T-helper 2 cell treated with Interferon-gamma antibody and Interleukin-4, amounts not matched to agents 100 ng/mL and 5 ng/mL, for 36 hours (primary cell): ENCODE measurements around the gene ELL. TPM values are rescaled to one million over a fixed set of nuclear protein-coding genes. Genes with fewer than 3 reads are reported as not detected.

Experiments
- intact Hi-C: fragments of 100-400 bp; cut with micrococcal nuclease; formaldehyde crosslinking; loops from one replicate; pipeline ENCODE4 v1.15.1; 2023
- total RNA-seq: library from RNA; stranded (reverse); gene quantifications from 2 replicates; pipeline ENCODE4 v1.2.3, GENCODE V29; 2022

Gene ELL
- total RNA-seq, 1 donor from 2014 or later, result 23.3 TPM

- intact Hi-C loops, result no loop called here
Measured at GRCh38 chr19:18473003-18473705, 48.7 kb downstream of the ELL start.

DNA sequence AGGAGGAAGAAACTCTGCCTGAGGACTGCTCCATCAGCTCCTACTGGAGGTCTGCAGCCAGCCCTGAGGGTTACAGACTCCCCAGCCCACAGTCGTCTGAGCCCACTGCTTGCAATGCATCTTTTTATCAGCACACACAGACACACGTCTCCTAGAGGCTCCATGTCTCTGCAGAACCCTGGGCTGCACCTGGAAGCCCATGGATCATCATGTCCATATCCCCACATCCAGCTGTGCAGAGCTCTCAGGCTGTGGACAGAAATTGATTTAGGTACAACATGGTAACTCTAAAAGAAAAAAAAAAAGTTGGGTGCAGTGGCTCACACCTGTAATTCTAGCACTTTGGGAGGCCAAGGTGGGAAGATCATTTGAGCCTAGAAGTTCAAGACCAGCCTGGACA, 51.1 kb downstream of the ELL start:
- intact Hi-C loops, result no loop called here

DNA sequence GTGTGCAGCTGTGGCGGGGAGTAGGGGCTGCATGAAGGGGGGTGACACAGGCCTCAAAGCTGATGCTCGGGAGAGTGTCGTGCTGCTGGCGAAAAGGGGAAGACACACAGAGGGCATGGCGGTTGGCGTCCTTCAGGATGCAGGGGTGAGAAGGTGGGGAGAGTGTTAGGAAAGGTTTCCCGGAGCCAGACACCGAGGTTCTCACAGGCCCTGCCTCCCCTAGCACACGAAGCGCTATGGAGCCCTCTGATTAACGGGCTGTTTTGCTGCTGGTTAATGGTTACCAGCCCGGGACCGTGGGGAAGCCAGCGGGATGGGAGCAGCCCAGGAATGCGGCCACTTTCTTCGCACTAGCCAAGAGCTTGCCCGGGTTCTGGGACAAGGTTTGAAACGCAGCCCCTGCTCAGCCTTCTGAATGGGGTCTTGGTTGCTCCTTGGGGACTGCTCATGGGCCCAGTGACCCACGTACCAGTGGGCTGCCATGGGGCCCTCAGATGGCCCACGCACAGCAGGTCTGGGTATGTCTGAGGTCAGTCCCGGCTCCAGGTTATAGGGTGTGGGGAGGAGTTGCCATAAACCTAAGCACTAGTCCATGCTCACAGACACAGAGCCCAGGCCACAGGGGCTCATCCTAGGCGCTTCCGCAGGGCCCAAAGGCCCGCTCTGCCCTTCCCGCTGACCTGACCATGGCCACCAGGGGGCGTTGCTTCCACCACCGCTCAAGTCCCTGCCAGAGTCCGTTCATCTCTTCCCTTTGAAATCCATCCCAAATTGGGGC, 52.6 kb downstream of the ELL start:
- intact Hi-C loops, result loop anchor here (5.0 kb wide), 2 partner anchors 53 to 118 kb away; partner anchors contain the start of genes ELL and REX1BD

DNA sequence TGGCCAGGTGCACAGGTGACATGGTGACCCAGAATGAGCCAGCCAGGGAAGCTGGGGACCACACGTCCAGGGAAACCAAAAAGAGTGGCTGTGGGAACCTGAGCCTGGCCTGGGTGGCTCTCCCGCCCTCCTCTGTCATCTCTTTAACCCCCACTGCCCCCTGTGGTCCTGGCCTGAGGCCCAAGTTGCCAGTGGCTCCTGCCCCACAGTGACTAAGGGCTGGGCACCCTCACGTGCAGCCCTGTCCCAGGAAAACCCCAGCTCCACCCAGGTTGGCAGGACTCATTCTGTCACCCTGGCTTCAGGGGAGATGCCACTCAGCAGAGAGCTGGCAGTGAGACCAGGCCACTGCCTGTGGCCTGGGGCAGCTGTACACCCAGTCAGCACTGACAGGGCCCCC, 53.4 kb downstream of the ELL start:
- intact Hi-C loops, result loop anchor here (5.0 kb wide), 2 partner anchors 54 to 119 kb away; partner anchors contain the start of genes ELL and REX1BD

DNA sequence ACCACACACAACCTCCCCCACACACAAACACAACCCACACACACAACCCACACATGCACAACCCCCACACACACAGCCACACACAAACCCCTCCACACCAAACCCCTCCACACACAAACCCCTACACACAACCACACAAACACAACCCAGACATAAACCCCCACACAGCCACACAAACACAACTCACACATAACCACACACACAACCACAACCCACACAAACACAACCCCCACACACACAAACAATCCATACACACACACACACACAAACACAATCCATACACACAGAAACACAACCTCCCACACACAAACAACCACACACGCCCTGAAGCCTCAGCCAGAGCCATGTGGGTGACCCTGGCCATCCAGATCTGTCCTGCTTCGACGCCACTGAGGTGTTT, 53.9 kb downstream of the ELL start:
- intact Hi-C loops, result loop anchor here (5.0 kb wide), 2 partner anchors 54 to 119 kb away; partner anchors contain the start of genes ELL and REX1BD

DNA sequence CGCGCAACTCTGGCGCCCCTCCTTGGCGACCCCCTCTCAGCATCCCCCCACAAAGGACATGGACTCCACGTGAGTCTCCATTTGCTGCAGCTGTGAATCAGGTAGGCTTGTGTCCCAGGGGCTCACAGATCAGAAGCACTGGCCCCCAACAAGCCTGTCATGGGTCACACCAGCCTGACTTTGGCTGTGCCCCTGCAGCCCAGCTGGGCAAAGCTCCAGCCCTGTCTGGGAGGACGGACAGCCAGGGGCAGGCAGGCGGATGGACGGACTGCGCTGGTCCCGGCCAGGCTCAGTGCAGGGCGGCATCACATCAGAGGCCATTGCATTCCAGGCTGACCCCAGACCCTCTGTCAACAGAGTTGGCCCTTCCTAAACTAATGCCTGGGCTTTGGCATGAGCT, 55.5 kb downstream of the ELL start:
- intact Hi-C loops, result loop anchor here (5.0 kb wide), 2 partner anchors 56 to 121 kb away; partner anchors contain the start of genes ELL and REX1BD

DNA sequence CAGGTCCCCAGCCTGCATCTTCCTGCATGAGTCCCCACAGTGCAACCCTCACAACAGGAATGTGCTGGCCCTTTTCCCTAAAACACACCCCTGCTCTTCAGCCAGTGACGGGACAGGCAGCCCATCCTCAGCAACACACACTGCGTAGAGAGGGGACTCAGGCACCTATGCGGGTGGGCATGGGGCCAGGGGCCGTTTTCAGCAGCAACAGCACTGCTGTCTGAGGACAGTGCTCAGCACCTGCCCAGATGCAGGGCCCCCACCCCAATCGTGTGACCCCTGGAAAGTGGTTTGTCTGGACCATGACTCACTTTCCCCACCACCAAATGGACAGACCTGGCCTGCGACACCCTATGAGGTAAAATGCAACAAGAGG, 55.9 kb downstream of the ELL start:
- intact Hi-C loops, result loop anchor here (5.0 kb wide), 2 partner anchors 56 to 121 kb away; partner anchors contain the start of genes ELL and REX1BD

GRCh38 chr19:18465214-18465963, 56.5 kb downstream of the ELL start:
- intact Hi-C loops, result loop anchor here (5.0 kb wide), 2 partner anchors 57 to 122 kb away; partner anchors contain the start of genes ELL and REX1BD

DNA sequence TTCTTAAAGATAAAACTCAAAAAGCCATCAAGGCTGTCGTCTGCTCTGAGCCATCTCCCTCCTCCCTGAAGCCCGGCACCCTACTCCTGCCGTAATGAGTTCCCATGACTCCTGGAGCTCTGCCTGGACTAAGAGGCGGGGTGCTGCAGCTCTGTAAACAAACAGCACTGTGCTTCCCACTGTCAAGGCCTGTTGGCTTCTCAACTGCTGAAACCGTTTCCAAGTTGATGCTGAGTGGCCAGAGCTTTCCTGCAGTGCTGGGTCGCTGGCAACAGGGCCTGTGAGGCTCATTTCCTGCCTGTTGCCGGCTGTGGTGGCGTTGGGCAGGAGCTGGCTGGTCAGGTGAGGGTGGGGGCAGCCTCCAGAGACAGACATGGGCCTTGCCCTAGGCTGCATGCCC, 57.2 kb downstream of the ELL start:
- intact Hi-C loops, result loop anchor here (5.0 kb wide), 2 partner anchors 58 to 123 kb away; partner anchors contain the start of genes ELL and REX1BD

DNA sequence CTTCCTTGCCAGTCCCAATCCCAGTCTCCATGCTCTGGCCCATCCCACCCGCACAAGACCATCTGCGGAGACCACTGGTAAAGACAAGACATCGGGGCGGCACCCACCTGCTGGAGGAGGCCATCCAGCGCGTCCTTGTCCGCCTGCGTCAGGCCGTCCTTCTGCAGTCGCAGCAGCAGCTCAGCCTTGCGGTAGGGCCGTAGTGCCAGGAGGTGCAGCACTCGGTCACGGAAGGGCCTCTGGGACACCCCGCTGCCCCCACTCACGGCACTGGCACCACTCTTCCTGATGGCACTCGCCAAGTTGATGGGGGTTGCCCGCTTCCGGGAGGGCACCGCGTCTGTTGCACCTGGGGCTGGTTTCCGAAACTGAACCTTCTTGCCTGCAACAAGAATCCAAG, 60.4 kb downstream of the ELL start:
- intact Hi-C loops, result no loop called here

DNA sequence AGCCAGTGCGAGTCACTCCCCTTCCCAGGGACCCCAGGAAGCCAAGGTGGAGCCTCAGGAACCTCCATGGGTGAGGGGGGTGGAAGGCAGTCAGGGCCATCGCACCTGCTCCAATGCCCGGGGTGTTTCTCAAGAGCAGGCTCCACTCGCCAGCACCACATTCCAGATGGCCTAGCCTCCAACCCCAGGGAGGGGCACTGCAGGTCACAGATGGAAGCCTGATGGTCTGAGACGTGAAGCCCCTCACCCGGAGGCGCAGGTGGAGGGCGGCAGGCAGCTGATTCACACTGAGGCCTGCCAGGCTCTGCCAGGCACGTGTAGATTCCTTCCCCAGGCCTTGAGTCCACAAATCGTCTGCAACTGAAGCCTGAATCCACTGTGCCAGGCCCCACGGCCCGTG, 61.0 kb downstream of the ELL start:
- intact Hi-C loops, result no loop called here

GRCh38 chr19:18457483-18458331, 64.2 kb downstream of the ELL start:
- intact Hi-C loops, result no loop called here

- intact Hi-C loops, result no loop called here
Measured at GRCh38 chr19:18456974-18457373, 64.9 kb downstream of the ELL start.

GRCh38 chr19:18456279-18456678, 65.6 kb downstream of the ELL start:
- intact Hi-C loops, result no loop called here

GRCh38 chr19:18453269-18454024, 68.4 kb downstream of the ELL start:
- intact Hi-C loops, result loop anchor here (5.0 kb wide), 1 partner anchor 394 kb away; no protein-coding TSS in a partner anchor

DNA sequence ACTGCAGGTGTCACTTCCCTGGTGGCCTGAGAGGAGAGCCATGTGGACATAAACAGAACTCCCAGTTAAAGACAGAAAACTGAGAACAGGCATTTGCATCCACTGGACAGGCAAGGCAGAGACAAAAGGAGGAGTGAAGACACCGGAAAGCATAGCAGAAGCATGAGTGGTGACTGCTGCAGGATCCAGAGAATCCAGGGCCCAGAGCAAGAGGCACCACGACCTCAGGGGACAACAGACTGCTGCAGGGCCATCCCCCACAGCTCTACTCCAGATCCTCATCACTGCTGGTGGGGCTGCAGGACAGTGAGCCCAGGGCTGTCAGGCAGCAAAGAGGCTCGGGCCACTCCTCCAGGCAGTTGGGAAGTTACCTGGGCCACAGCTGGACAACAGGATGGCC, 69.5 kb downstream of the ELL start:
- intact Hi-C loops, result loop anchor here (5.0 kb wide), 1 partner anchor 395 kb away; no protein-coding TSS in a partner anchor

DNA sequence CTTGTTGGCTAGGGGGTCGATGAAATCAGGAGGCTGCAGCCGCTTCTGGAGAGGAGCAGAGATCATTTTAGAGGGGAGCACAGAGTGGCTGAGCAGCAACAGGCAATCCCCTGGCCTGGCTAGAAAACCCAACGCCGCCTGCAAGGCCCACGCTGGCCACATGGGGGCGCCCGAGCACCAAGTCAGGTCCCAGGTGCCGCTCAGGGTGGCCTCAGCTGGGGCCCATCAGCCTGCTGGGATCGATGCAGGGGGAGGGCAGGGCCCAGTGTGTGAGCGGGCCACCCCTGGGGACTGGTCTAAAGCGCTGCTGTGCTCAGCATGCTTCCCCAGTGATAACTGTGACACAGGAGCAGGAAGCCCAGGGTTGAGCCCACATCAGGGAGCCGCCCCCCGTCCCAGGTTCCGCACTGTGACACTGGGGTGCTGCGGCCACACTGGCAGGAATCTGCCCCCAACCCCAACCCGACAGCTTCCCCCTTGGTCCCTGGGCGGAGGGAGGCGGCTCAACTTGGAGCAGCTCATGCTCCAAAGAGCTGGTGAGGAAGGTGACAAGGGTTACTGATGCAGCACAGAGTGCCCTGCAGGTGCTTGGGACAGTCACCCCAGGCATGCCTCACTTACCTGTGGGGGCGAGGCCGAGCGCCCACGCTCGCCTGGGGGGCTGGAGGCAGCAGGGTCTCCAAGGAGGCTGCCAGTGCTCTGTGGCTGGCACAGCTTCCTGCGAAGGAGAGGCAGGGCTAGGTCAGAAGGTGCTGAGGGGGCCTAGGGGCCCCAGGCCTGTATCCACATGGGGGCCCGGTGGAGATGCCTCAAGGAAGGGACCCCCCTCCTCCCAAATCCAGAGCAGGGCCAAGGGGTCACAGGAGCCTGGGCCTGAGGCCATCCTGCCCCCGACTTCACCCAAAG, 70.7 kb downstream of the ELL start:
- intact Hi-C loops, result loop anchor here (5.0 kb wide), 1 partner anchor 396 kb away; no protein-coding TSS in a partner anchor
